GM19397 (cell line): ENCODE data around the gene LRCH1.
"Not testable (repeated sequence)": the region's sequence is repeated elsewhere in the genome, so short reads cannot be mapped to it uniquely, and the experiment has no call there.

Experiments
- ATAC-seq: cut with Tn5 transposase; IDR thresholded peaks from one replicate; pipeline ENCODE4 v1.9.1; 2021; ENCODE audit warnings: mild to moderate bottlenecking, moderate library complexity; ENCODE audit not compliant: unreplicated experiment

Gene LRCH1, protein sequence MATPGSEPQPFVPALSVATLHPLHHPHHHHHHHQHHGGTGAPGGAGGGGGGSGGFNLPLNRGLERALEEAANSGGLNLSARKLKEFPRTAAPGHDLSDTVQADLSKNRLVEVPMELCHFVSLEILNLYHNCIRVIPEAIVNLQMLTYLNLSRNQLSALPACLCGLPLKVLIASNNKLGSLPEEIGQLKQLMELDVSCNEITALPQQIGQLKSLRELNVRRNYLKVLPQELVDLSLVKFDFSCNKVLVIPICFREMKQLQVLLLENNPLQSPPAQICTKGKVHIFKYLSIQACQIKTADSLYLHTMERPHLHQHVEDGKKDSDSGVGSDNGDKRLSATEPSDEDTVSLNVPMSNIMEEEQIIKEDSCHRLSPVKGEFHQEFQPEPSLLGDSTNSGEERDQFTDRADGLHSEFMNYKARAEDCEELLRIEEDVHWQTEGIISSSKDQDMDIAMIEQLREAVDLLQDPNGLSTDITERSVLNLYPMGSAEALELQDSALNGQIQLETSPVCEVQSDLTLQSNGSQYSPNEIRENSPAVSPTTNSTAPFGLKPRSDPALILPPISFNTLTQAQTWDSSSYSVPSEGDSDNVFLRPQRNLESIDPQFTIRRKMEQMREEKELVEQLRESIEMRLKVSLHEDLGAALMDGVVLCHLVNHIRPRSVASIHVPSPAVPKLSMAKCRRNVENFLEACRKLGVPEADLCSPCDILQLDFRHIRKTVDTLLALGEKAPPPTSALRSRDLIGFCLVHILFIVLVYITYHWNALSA

DNA sequence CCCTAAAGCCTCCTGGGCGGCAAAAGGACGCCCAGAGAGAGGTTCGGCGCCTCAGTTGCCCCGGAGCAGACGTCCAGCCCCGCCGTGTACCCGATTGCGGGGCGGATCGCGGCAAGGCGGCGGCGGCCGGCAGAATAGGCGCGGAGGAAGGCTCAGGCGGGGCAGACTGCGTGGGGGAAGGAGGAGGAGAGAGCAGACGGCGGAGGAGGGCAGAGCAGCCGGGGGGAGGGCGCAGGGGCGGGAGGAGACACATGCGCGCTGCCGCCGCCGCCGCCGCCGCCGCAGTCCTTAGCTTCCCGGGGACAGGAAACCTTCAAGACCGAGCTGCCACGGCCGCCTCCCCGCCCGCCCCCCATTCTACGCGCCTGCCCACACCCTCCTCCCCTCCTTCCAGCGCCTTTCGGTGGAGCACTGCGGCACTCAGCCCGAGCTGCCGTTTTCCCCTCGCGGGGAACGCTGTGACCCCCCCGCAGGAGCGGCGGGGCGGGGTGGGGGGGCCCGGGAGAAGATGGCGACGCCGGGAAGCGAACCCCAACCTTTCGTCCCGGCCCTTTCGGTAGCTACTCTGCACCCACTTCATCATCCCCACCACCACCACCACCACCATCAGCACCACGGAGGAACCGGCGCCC lies at the start of gene LRCH1:
Gene LRCH1, plus strand, starts transcription at position 282 of the 632 bp plus-strand sequence. Its CDS starts 227 bp downstream, at position 509.
- ATAC-seq = peak; percentile 57

DNA sequence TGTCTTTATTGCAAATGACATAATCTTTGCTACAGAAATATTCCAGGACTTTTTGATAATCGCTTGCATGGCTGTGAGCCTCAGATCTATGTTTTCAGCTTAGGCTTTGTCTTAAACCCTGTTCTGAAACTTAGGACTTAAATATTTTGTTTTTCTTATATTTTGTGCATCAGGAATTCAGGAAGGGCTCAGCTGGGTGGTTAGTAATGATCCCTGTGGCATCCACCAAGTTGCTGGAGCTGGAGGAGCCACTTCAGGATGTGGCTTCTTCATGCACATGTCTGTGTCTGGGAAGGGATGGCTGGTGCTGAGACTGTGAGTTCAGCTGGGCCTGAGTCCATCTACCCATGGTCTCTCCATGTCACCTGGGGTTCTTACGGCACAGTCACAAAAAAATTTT lies 48.9 kb upstream of the LRCH1 start:
- ATAC-seq = no peak

DNA sequence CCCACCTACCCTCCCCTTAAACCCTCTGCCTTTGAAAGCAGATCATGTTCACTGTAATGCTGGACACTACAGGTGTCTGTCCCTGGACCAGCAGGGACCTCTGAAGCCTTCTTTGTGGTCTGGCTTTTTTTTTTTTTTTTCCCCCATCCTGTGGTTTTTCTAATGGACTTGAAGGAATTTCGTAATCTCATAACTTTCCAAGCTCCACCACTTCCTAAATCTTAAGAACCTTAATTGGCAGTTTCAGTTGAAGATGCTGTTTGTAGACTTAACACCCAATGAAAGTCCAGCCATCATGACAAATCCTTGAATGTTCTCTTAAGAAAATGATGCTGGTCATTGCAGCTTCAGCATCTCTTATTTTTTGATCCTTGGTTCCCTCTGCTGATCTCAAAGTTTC lies 45.0 kb upstream of the LRCH1 start:
- ATAC-seq = no peak

DNA sequence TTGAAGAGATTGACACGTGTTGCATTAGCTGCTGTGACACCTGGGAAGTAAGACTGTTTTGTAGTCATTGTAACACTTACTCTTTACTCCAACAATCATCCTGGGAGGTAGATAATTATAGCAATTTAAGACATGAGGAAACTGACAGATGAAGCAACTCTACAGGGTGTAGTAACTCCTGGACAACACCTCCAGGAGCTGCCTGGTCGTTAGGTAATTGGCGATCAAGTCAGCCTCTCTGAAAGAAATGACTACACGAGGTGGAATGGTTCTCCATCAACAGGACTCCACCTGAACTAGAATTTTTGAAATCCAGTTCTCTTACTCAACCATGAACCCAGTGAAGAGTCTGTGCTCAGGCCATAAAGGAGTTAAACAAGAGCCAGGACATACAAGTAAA lies 43.0 kb upstream of the LRCH1 start:
- ATAC-seq = no peak

DNA sequence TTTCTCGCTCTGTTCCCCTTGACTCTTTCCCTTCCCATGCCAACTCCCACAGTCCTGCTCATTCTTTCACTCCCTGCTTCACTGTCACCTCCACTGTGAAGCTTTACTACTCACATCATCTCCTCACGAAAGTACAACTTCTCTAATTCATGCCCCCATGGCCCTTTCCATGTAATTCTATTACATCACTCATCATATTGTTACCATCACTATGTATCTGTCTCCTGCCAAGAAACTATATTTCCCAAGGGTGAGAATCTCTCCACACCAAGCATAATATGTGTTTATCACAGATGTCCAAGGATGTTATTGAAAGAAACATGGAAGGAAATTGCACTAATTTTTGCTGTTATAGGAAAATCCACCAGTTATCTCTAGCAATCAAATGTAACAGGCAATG lies 37.2 kb upstream of the LRCH1 start:
- no peak for ATAC-seq

DNA sequence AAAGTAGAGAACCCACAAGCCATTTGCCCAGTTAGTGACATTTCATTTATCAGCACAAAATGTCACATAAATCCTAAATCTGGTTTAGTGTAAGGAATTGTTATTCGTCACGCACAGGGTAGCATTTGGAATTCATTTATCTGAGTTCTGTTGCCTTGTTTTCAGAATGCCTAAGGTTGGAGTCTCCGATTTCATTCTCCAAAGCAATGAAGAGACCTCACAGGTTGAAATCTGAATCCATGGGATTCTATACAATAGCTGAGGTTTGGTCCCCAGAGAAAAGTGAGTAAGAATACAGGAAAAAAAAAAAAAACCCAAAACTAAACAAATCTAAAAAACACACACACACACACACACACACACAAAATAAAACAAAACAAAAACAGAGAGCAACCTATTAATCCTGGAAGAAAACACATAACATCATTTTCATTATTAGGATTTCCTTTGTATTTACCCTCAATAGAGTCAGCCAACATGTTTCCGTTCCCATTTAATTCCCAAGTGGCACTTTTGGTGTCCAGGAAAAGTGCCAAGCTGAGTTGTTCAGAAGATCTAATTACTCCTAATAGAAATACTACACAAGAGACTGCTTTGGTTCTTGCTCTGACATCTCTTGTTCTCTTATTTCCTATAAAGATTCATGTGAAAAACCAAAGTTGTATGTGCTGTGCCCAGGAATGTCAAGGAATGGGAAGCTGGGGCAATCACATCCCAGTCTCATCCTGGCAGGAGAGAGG lies 36.2 kb upstream of the LRCH1 start:
- no peak for ATAC-seq

DNA sequence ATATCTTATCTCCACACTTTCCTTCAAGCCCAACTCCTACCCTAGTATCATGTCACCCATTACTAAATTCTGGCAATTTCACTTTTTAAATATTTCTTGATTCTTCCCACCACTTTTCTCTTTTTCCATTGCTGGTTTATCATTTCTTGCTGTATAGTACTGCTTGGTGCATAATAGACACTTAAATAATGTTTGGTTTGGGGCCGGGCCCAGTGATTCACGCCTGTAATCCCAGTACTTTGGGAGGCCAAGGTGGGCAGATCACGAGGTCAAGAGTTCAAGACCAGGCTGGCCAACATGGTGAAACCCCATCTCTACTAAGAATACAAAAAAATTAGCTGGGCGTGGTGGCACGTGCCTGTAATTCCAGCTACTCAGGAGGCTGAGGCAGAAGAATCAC lies 35.2 kb upstream of the LRCH1 start:
- not testable (repeated sequence) for ATAC-seq

DNA sequence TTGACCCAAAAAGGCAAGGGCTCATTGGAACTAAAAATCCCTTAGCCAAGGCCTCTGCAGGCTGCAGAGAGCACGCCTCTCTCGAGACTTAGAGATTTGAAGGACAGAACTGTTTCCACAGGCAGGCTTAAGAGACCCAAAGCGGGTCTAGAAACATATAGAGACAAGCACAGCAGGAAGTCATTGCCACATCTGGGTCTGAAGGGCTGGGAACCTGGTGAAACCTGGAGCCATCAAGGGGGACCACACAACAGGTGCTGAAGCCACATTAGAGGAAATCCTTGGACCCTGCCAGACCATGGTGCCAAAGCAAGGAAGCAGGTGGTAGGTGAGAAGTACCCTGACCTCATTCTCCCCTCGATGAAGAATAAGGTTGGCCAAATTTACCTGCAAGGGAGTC lies 33.8 kb upstream of the LRCH1 start:
- no peak for ATAC-seq

DNA sequence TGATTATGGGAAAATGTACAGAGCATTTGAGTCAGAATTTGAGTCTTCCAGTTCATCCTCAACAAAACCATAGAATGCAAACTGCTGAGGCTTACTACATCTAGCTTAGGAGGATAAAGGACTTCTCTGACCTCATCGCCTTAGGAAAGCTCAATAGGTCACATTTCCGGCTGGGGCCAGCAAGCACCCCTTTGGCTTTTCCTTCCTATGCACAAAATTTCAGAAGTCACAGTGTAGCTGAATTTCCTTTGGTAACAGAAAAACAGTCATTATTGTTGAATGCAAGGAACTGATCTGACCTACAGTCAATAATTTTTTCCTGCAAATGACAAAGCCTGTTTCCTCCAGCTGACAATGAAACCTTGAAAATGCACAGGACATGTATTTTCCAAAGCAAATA lies 32.8 kb upstream of the LRCH1 start:
- ATAC-seq = no peak

DNA sequence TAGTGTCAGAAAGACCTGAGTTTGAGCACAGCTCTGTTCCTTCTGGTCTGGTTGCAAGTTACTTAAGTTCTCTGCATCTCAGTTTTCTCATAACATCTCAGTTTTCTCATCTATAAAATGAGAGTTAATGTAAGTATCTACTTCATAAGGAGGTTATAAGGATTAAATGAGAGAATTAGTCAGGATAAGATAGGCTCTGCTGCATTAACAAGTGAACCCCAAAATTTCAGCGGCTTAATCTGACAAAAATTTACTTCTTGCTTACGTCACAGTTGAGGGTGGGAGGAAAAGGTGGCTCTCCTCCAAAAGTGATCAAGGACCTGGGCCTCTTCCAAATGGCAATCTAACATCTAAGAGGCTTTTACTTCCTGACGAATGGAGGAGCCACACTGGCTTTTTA lies 31.5 kb upstream of the LRCH1 start:
- ATAC-seq = no peak

DNA sequence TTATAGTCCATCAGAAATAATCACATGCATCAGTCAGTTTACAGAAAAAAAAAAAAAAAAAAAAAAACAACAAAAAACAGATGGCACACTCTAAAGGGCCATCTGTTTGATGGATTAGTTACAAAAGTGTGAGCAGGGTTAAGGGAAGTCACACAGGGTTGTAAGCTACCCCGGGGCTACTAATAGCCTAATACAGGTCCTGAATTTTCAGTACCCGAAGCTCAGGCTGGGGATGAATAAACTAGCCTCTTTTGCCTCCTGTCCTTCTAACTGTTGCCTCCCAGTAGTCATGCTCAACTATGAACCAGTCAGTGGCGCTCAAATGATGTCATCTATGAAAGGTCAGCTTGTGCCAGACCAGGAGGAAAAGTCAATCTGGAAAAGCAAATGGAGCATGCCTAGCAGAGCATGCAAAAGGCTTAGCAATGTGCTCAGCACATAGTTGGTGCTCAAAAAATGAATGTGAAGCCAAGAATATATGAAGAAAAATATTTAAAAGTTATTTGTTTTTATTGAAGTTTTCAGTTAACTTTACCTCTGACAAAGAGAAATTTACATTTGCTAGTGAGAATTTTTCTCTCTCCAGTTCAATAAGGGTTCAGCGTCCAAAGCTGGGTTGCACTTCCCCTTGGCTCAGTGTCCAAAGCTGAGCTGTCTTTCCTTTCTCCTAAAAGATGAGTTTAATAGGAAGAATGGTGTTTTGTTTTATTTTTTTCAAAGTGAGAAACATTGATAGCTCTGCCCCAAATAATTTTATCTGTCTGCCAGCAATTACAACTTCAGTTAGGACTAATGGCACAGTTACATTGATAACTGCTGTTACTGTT lies 30.8 kb upstream of the LRCH1 start:
- no peak for ATAC-seq

DNA sequence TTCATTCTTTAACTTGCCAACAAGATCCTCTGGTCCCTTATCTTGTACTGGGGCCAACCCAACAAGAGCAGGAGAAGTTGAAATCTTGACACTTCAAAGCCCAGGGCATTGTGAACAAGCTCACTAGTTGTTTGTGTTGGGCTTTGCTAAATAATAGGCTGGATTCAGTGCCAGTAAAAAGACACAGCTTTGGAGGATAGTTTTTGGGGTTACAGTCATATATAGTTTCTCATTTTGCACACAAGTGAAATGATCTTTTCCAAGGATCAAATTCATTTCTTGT lies 30.3 kb upstream of the LRCH1 start:
- ATAC-seq = no peak

DNA sequence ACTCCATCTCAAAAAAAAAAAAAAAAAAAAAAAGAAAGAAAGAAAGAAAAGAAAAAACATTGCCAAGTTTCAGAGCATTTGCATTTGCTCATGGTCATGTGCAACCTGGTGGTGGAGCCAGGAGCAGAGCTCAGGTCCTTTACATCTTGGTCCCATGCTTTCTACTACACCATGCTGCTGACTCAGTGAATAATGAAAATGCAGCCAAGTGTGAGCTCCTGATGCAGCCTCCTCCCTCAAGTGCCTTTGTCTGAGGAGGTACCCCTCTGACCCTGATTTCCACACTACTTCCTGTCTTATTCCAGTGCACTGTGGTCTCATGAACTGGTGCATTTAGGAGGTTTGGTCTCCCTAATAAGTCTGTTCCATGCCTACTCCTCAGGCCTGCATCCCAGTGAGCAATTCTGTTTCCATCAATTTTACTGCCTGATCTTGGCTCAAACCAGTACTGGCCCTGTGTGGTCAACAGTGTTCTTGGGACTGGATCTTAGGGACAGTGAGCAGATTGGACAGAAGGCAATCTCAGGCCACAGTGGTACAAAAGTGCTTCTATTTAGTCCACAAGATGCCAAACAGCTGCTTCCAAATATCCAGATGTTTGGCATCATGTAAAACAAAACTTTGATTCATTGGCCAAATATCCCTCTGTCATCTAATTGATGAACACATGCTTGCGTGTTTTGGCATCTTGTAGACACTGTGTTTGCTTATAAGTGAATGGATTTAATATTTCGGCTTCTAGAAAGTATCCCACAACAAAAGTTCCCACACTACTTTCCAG lies 28.8 kb upstream of the LRCH1 start:
- ATAC-seq = no peak

DNA sequence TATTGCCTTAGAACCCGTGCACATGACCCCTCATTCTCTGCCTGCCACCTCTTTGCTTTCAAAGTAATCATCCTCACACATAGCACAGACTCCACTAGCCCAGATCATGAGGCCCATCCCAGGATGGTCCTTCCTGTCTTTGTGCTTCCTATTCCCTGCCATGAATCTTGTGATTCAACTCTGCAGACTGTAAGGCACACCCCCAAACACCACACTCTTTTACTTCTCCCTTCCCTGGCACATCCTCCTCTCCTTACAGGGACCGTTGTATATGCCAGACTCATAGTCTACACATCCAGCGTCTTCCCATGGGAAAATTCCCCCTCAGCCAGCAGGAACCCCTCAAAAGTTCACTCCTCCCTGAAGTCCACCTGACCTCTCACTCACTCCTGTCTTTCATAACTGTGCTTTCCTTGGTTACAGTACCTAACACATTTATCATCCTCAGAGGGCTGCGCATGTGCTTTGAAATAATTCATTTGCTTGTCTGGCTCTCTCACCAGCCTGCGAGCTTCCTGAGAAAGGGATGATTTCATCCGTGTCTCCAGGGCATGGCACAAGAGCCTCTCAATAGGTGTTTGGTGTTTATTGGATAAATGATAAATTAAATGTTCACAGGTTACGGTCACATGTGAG lies 26.8 kb upstream of the LRCH1 start:
- ATAC-seq = no peak

DNA sequence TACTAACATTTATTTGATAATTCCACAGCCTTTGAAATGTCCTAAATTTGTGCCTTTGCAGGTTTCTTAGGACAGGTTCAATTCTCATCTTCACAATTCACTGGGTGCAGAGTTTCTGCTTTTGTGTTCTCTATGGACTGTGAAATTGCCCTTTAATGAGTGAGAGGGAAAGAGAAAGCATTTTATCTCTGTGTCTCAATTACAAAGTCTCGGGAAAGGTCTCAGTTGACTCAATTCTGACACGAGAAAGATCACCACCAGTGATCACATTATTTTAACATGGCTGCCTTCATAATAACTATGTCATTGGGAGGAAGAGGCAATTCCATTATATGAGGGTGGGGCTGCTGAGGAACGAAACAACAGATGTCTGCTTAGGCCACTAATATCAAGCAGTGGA lies 26.2 kb upstream of the LRCH1 start:
- ATAC-seq = no peak

DNA sequence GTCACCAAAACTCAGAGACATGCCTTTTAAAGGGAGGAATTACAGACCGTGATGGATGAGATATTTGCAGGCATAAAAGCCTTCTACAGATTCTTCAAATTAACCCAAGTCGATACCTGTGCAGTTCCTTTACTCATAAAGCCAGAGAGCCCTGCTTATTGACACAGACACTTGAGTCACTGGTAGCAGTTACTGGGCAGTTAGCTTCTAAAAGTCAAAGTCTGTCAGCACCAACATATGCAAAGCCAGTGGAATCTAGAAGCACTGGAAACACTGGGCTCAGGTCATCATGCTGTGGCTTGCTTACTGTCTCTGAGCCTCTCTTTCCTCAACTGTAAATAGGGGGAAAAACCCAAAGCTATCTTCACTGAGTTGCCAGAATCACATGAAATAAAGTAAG lies 25.7 kb upstream of the LRCH1 start:
- ATAC-seq = no peak

DNA sequence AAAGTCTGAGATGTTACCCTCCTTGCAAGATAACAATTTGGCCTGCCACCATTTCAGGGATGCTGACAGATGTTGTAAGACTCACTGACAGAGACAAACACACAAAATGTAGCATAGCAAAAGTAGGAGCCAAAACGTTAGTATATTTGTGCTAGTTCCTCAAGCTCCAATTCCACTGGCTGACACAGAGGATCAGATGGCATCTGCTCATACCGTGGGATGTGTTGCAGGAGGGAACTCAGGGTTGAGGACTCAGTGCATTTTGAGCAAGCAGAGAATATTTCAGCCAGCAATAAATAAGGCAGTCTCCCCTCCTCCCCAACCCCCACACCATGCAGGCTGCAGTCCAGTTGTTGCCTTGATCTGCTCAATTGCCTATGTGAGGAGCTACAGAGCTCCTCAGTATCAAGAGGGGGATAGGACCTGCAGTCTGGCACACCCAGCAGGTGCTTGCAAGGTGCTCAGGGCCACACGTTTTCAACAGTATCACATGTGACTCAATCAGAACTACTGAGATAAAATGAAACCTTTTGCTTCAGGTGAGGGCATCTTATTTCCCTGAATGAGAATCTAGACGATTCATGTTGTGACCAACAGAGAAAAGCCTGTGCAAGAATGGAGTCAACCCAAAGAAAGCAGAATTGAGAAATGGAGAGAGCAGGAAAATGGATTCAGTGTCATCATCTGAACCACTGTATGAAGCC lies 23.6 kb upstream of the LRCH1 start:
- no peak for ATAC-seq

DNA sequence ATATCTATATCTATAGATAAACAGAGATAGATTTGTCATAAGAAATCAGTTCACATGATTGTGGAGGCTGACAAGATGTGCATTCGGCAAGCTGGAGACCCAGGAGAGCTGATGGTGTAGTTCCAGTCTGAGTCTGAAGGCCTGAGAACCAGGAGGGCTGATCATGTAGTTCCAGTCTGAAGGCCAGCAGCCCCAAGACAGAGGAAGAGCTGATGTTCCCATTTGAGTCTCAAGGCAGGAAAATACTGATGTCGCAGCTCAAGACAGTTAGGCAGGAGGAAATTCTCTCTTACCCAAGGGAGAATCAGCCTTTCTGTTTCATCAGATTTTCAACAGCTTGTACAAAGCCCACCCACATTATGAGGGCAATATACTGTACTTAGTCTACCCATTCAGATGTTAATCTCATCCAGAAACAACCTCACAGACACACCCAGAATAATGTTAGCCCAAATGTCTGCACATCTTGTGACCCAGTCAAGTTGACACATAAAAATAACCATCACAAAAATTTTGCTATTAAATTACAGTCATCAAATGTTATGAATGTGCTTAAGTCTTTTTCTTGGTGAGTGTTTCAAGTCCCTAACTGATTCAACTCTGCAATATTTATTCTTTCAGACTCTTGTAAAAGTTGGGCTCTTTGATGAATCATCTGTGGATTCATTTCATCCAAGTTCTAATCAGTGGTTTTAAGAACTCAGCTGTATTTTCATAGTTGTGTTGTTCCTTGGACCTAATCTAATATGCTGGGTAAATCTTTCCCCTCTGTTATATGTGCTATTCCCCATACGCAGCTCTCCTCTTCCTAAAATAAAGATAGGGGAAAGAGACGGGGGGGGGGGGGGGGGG lies 22.7 kb upstream of the LRCH1 start:
- ATAC-seq = no peak
